Right lobe of liver (tissue), 6 donors: ENCODE data around the gene CRACR2B. TPM values are rescaled to one million over a fixed set of nuclear protein-coding genes. Genes with fewer than 3 reads are reported as not detected.

Experiments
- ATAC-seq, 4 donors: fragments of 200-7000 bp; cut with Tn5 transposase; one replicate each; pipeline ENCODE4 v1.9.1; 2020; ENCODE audit warnings: mild to moderate bottlenecking in 4 of 4, moderate library complexity in 4 of 4
- DNase-seq, 3 donors: peaks; one replicate each; pipeline ENCODE4 v3.0.0-alpha.2; 2020
- H3K27ac ChIP-seq, 3 donors: fragments of 200-600 bp; one replicate each; pipeline ENCODE4 v1.8.0; 2022
- H3K27me3 ChIP-seq, 2 donors: fragments of 200-600 bp; one replicate each; pipeline ENCODE4 v1.8.0; 2022
- H3K36me3 ChIP-seq, 4 donors: fragments of 200-600 bp; sonication (generic) in 1 of 4; one replicate each; pipeline versions ENCODE4 v1.5.1 to v1.8.0; 2017 to 2022; ENCODE audit warnings: control low read depth in 1 of 4
- H3K4me1 ChIP-seq, 4 donors: fragments of 200-600 bp; sonication (generic) in 1 of 4; one replicate each; pipeline versions ENCODE4 v1.5.1 to v1.8.0; 2017 to 2022; ENCODE audit warnings: control low read depth in 1 of 4
- H3K4me3 ChIP-seq, 3 donors: fragments of 200-600 bp; one replicate each; pipeline ENCODE4 v1.8.0; 2022
- H3K9me3 ChIP-seq, 4 donors: fragments of 200-600 bp; sonication (generic) in 1 of 4; one replicate each; pipeline versions ENCODE4 v1.5.1 to v1.8.0; 2017 to 2022; ENCODE audit warnings: control low read depth in 1 of 4
- CTCF ChIP-seq, 4 donors: fragments of 200-600 bp in 3 of 4; fragments of 450-650 bp in 1 of 4; IDR thresholded peaks; one replicate each; pipeline versions ENCODE4 v1.5.1 to v1.8.0; 2016 to 2022; ENCODE audit warnings: antibody characterized with exemption in 4 of 4, mild to moderate bottlenecking in 2 of 4
- POLR2A ChIP-seq: fragments of 450-650 bp; IDR thresholded peaks from one replicate; pipeline ENCODE4 v1.6.1; 2017; ENCODE audit warnings: antibody characterized with exemption, mild to moderate bottlenecking
- WGBS: methylation state at CpG from one replicate; pipeline ENCODE4 v1.1.6; 2018; ENCODE audit warnings: low coverage, low lambda C conversion rate; ENCODE audit not compliant: insufficient coverage; ENCODE audit errors: missing lambda C conversion rate; 5-methylcytosine and 5-hydroxymethylcytosine counted together
- intact Hi-C, 2 donors: fragments of 100-400 bp; cut with DNase I; formaldehyde crosslinking; loops; one replicate each; pipeline versions ENCODE4 v1.11.2 to v1.14.1; 2022
- total RNA-seq, 6 experiments: library from RNA; depleted of rRNA in 2 of 6; stranded (reverse); fragments of >200 nt in 2 of 6; fragmentation: NEBNext Ultra II Directional in 3 of 6; extraction: Animal tissue kit (Norgen Biotek cat#: 25700) in 3 of 6; gene quantifications; one replicate each; pipeline versions ENCODE4 v1.1.0 to v1.2.4, GENCODE V29; 2016 to 2023
- donor health status: DM: no; HTN: yes; CAD: no.
- donor health status: DM: no; HTN: no; CAD: no.
- donor health status: DM: no; HTN: no; CAD: no.
- donor health status: DM: no; HTN: yes; CAD: no.
- donor health status: DM: no; HTN: yes; CAD: no.

The CRACR2B gene
- total RNA-seq, 6 experiments from 2014 or later, result 2.2 to 4.0 (median 3.1) TPM

- Histone ChIP-seq H3K9me3 (no peaks in the 10 kb centered on the region), H3K4me3 (no peak overlapping the region), H3K4me1 (peaks cover 0 to 31% (median under 1%) of the 10 kb centered on the region in 4 donors), H3K36me3 (no peaks in the 10 kb centered on the region), H3K27ac (no peak overlapping the region), H3K27me3 (peaks cover 0 to 5% of the 10 kb centered on the region in 2 donors)
- intact Hi-C loops, result loop anchor here in 1 of 2 donors (5.0 kb wide), 1 partner anchor 206 kb away; no protein-coding TSS in a partner anchor
- ATAC-seq (no peak), DNase-seq (no peak)
- no peak for TF ChIP-seq POLR2A
- TF ChIP-seq CTCF (IDR thresholded peaks at IDR 0.05), result no peak
- WGBS, result no CpG with 5 or more reads among the region's 8 CpGs
These were observed 18.3 kb downstream of the CRACR2B start for GRCh38 chr11:845872-846495.

- Histone ChIP-seq H3K4me3 (no peak overlapping the region), H3K27ac (no peak overlapping the region)
These were observed 18.9 kb downstream of the CRACR2B start for GRCh38 chr11:846496-847098.

GRCh38 chr11:847876-848275, 20.2 kb downstream of the CRACR2B start:
- no peak for DNase-seq
- H3K4me1 ChIP-seq, result peaks cover 0 to 26% (median 0%) of the 10 kb centered on the region in 4 donors
- no peak overlapping the region for H3K27ac ChIP-seq
- H3K27me3 ChIP-seq, result peaks cover 0 to 5% of the 10 kb centered on the region in 2 donors
- ATAC-seq, result no peak
- intact Hi-C loops, result loop anchor here in 1 of 2 donors (5.0 kb wide), 1 partner anchor 204 kb away; no protein-coding TSS in a partner anchor
- H3K9me3 ChIP-seq, result no peaks in the 10 kb centered on the region
- no peaks in the 10 kb centered on the region for H3K36me3 ChIP-seq
- H3K4me3 ChIP-seq, result no peak overlapping the region
- no CpG with 5 or more reads among the region's 18 CpGs for WGBS
- no peak for TF ChIP-seq CTCF (IDR thresholded peaks at IDR 0.05)
- TF ChIP-seq POLR2A, result no peak

More at GRCh38 chr11:846496-847098, 18.9 kb downstream of the CRACR2B start:
- no CpG with 5 or more reads among the region's 11 CpGs for WGBS
- intact Hi-C loops, result loop anchor here in 1 of 2 donors (5.0 kb wide), 1 partner anchor 206 kb away; no protein-coding TSS in a partner anchor
- H3K27me3 ChIP-seq, result peaks cover 0 to 5% of the 10 kb centered on the region in 2 donors
- TF ChIP-seq POLR2A (no peak), CTCF (IDR thresholded peaks at IDR 0.05) (no peak)
- DNase-seq (no peak), ATAC-seq (no peak)
- H3K36me3 ChIP-seq, result no peaks in the 10 kb centered on the region
- no peaks in the 10 kb centered on the region for H3K9me3 ChIP-seq
- H3K4me1 ChIP-seq, result peaks cover 0 to 27% (median 0%) of the 10 kb centered on the region in 4 donors

- ATAC-seq (peak; percentile 5 to 52 (median 20)), DNase-seq (no peak)
- intact Hi-C loops, result loop anchor here in 1 of 2 donors (5.0 kb wide), 1 partner anchor 204 kb away; no protein-coding TSS in a partner anchor
- H3K36me3 ChIP-seq, result no peaks in the 10 kb centered on the region
- H3K27ac ChIP-seq, result no peak overlapping the region
- TF ChIP-seq POLR2A (no peak), CTCF (IDR thresholded peaks at IDR 0.05) (peak; percentile 74 to 90 (median 86))
- WGBS, result 31% methylated on average over 3 of the region's 14 CpGs
- no peaks in the 10 kb centered on the region for H3K9me3 ChIP-seq
- H3K27me3 ChIP-seq, result peaks cover 0 to 5% of the 10 kb centered on the region in 2 donors
- H3K4me3 ChIP-seq, result no peak overlapping the region
- peaks cover 0 to 21% (median 0%) of the 10 kb centered on the region in 4 donors for H3K4me1 ChIP-seq
These were observed 20.7 kb downstream of the CRACR2B start for GRCh38 chr11:848380-848931.
